HG02938 (cell line): ENCODE data around the gene EPHA5.

Source experiments
- ATAC-seq: cut with Tn5 transposase; IDR thresholded peaks from one replicate; pipeline ENCODE4 v1.9.1; 2021; ENCODE audit warnings: mild to moderate bottlenecking, moderate library complexity; ENCODE audit not compliant: unreplicated experiment

Gene EPHA5

GRCh38 chr4:65508168-65508567, 162.1 kb downstream of the EPHA5 start:
- ATAC-seq, result no peak

DNA sequence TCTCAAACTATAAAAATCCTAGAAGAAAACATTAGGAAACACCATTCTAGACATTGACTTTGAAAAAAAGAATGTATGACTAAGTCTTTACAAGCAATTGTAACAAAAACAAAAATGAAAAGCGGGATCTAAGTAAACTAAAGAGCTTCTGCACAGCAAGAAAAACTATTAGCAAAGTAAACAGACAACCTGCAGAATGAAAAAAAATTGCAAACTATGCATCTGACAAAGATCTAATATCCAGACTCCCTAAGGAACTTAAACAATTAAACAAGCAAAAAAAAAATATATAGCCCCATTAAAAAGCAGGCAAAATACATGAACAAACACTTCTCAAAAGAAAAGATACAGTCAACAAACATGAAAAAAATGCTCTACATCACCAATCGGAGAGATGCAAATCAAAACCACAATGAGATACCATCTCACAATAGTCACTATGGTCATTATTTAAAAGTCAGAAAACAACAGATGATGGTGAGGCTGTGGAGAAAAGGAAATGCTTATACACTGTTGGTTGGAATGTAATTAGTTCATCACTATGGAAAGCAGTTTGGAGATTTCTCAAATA, 168.1 kb downstream of the EPHA5 start:
- ATAC-seq, result no peak

DNA sequence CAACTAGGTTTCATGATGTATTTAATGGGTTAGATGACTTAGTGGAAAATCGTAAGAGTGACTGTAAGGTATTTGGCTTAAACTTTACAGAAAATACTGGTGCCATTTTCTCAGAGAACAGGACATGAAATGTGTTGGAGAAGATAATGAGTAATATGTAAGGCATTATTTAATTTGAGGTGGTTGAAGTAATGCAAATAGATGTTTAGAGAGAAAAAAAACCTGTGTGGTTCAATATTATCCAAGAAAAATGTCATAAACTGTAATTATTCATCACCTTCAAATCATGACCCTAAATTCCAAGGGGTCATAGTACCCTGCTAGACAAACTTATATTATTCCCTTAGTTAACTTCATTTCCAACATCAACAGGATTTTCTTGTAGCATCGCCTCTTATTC, 171.7 kb downstream of the EPHA5 start:
- no peak for ATAC-seq

- ATAC-seq, result no peak
Measured at GRCh38 chr4:65495439-65495838, 174.8 kb downstream of the EPHA5 start.

DNA sequence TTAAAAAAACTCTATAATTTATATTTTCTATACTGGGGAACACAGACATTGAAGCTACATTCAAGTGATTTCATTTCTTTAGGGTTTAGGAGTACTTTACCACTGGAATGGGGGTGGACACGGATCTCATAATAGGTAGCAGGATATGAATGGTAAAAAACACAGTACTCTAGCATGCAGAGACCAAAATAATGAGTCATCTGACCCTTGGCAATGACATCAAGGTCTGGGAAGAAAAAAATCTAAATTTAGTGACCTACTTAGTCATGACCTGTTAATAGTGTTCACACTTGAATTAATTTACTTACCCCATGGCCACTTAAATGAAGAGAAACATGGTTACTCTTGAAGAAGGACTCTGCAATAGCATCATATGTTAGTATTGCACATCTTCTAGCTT, 187.9 kb downstream of the EPHA5 start:
- no peak for ATAC-seq

DNA sequence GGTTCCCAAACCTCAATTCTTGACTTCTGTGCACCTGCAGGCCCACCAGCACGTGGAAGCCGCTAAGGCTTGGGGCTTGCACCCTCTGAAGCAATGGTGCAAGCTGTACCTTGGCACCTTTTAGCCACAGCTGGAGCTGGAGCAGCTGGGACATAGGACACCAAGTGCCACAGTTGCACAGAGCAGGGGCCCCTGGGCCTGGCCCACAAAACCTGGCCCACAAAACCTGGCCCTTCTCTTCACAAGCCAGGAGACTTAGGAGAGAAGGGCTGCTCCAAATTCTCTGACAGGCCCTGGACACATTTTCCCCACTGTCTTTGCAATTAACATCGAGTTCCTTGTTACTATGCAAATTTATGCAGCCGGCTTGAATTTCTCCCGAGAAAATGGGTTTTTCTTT, 197.8 kb downstream of the EPHA5 start:
- no peak for ATAC-seq

DNA sequence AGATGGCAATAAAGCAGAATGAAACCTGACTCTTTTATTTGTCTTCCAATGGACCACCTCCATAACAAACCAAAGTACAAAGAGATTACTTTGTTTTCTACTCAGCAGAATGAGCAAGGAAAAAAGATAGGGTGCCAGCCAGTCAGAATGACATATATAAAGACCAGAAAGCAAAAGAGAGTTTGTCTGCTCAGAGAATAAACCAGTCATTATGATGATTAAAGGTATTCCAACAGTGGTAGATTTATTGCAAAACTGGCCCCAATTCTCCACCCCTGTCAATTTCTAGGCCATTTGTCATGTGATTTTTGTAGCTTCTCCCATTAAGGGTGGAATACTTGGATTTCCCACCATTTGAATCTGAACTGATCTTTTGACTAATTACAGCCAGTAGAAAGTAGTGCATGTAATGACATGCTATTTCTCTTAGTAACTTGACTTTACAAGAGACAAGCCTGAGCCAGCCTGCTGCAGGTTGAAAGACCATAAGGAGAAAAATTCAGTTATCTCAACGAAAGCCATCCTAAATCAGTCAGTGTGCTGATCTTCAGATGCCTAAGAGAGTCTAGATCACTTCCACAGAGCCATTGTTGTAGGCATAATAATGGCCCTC, 203.1 kb downstream of the EPHA5 start:
- ATAC-seq, result no peak

GRCh38 chr4:65461781-65462180, 208.5 kb downstream of the EPHA5 start:
- ATAC-seq, result no peak

- ATAC-seq, result no peak
Measured at GRCh38 chr4:65457011-65457410, 213.3 kb downstream of the EPHA5 start.

DNA sequence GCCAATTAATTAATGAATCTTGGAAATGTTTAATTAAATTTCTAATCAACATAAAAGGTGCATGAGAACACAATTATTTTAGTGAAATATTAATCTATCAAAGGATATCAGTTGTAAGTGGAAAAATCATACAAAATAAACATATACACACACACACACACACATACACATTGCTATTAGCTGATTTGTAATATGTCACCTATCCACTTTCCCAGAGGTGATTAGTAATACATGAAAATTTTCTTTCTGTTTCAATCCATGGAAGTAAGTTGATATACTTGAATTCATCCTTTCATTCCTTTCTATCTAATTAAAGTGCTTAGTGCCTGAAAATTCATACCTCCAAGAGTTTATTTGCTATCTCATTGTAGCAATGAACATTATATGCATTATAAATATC, 213.7 kb downstream of the EPHA5 start:
- no peak for ATAC-seq

DNA sequence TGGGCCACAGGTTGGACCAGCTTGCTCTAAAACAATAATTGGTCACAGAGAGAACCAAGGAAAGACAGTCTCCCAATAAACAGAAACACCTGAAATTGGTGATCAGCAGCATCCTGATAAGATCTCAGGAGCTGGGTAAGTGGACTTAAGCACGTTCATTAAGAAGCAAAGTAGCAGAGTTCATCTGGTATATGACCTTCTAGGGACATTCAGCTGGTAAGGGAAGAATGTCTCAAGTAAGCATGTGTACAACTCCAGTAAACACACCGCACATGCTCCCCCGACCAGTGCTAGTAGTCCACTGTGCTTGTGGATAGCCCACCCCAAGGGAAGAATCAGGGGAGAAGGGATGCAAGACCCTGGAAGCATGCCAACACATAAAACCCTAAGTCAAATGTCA, 216.9 kb downstream of the EPHA5 start:
- no peak for ATAC-seq

DNA sequence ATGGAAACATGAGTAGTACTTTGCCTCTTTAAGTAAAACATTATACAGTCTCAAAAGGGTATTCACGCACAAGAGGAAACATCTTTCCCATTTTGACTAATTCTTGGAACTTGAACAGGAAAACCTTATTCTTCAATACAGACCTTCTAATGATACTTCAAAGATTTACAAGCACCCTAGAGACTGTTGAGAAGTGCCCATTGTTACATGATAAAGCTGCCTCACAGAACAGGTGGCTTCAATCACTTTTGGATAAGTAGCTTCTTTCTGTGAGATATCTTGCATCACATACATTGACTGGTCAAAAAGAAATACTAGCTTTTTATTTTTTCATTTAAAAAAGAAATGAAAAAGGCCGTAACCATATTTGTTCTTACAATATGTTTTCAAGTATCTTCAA, 219.4 kb downstream of the EPHA5 start:
- no peak for ATAC-seq

- ATAC-seq, result no peak
Measured at GRCh38 chr4:65437102-65437501, 233.2 kb downstream of the EPHA5 start.

DNA sequence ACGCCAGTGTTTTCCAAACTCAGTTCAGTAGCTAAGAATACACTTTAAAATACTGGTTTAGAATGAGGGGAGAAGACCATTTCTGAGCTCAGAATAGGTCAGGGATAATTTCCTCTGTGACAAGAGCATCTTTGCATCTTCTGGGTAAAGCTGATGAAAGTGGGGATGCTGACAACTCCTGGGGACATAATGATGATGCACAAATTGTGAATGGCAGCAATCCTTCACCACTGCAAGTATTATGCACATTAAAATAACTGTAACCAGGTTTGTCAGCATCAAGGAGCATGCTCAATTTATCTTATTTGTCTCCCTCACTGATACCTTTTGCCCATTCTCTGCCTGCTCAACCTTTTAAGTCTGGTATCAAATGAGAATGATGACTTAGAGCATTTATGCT, 248.2 kb downstream of the EPHA5 start:
- no peak for ATAC-seq

DNA sequence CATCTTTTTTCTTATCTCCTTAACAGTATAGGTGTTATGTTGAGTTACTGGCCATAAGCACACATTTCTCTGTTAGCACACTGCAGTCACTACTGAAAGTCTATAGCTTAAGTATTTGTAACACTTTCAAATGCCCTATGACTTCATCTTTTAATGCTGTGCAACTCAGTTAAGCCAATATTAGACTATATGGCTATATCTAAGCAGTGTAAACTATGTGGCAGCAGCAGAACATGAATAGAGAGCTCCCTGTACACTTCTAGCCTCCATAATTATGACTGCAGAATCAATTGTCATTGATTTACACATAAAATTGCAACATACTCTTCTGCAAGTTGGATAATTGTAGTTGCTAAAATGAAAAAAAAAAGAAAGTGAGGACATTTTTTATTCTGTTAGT, 250.3 kb downstream of the EPHA5 start:
- ATAC-seq, result no peak

DNA sequence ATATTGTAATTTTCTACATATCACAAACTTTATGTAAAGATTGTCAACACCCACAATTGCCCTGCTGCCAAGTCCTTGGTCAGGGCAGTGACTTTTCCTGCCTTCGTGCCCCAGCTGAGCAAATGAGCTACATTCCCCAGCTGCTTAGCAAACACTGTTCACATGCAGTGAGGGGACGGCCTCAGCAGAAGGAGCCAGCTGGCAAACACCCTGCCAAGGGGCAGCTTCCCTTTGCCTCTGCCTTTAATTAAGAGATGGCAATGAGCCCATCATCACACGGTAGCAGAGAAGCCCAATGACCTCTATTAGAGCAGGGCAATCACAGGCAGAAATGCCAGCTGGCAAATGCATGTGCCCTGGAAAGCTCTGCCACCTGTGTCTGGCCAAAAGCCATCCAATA, 253.4 kb downstream of the EPHA5 start:
- no peak for ATAC-seq

GRCh38 chr4:65407483-65407882, 262.8 kb downstream of the EPHA5 start:
- ATAC-seq, result no peak

DNA sequence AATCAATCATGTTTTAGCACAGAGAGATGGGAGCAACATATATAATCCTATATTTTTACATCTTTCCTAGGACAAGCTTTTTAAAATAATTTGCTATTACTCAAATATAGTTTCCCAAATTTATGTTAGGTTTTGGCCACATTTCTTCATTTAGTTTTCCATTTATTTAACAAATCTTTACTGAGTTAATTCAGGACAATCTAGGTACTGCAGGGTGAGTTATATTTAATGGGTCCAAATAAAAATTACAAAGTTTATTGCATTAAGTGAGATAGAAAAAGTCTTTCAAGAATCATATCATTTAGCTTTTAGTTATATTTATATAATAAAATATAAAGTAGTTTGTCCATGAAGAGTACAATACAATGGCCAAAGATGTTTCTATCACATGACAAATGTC, 269.2 kb downstream of the EPHA5 start:
- no peak for ATAC-seq

DNA sequence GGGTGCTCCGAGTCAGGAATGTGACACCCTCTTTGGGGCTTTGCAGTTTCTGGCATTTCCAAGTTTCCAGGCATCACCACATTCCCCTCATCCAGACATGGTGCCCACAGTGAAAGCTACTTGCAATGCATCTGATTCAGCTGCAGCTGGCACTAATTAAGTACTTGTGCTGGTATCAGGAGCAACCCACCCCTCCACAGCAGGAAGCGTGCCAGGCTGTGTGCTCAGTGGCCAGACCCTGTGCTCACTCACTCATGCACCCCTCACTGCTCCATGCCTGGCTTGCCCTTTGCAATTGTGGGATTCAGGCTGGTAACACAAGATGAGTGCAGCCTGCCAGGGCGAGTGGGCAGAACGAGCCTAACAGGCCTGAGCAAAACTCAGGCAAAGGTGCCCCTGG, 271.2 kb downstream of the EPHA5 start:
- ATAC-seq, result no peak

- ATAC-seq, result peak; percentile 54
Measured at GRCh38 chr4:65393078-65393477, 277.2 kb downstream of the EPHA5 start.

DNA sequence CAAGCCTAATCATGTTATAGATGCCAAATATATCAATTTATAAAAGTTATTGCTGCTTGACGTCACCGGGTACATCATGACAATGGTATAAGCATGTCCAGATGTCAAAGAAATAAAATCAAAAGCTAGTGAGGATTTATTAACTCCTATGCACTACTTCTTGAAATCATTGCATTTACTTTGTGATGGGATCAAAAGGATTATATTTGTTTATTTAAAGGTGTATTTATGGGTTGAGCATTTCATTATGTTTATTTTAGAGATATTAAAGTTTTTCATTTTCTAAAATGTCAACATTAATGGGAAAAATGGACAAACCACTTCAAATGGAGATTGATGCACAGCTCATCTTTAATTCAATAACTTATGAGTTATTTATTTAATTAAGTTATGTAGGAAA, 277.8 kb downstream of the EPHA5 start:
- no peak for ATAC-seq

DNA sequence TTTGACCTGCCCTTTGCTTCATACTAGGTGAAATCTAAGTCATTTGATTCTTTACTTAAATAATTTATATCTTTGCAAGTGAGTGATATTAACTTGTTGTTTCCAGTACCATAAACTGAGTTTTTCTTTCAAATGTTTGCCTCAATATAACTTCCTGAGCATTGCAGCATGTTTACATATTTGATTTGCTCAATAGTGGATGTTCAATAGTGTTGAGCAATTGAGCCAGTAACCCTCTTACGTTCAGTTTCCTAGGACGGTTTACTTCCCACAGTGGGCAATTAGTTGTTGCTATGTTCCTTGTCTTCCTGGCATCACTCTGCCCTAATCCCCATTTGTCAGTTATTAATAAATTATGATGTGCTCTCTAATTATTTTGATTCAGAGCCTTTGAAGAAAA, 278.5 kb downstream of the EPHA5 start:
- ATAC-seq, result no peak

DNA sequence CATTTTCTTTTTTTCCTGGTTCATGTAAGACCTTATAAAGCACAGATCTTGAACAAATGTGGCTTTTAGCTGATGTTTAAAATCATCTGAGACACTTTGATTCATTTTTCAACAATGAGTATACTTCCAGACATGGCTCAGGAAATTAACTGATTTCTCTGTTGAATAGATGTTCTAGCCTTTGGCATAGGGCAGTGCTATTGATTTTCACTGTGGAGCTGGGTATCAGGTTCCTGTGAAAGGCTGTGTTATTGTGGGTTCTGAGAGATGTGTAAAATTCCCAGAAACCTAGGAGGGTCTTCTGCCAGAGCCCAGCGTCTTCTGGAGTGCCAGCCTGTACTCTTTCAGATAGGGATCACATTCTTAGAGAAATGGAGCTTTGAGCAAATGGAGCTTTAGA, 278.9 kb downstream of the EPHA5 start:
- ATAC-seq, result no peak
